ENCODE results near the gene SLC25A3. TPM values are rescaled to one million over a fixed set of nuclear protein-coding genes. Genes with fewer than 3 reads are reported as not detected.
"Not testable (repeated sequence)": the region's sequence is repeated elsewhere in the genome, so short reads cannot be mapped to it uniquely, and the experiment has no call there.

The SLC25A3 gene
- total RNA-seq, 1 donor from 2014 or later = 281 TPM

GRCh38 chr12:98635657-98636323, 42.3 kb downstream of the SLC25A3 start:
- Histone ChIP-seq H3K4me1 (no peaks in the 10 kb centered on the region), H3K9me3 (no peaks in the 10 kb centered on the region), H3K4me3 (no peak overlapping the region), H3K27me3 (no peaks in the 10 kb centered on the region), H3K36me3 (no peaks in the 10 kb centered on the region), H3K27ac (no peak overlapping the region)
- TF ChIP-seq POLR2A (IDR thresholded peaks at IDR 0.05) (no peak), POLR2AphosphoS5 (IDR thresholded peaks at IDR 0.05; ENCODE audit: insufficient read depth in 1 of 2, low read depth in 1 of 2) (peak in 1 of 2 donors; percentile 33)
- intact Hi-C loops (cut with DNase I) = no loop called here
- no peak for DNase-seq (ENCODE audit: extremely low spot score in 2 of 2)

GRCh38 chr12:98637068-98637467, 43.6 kb downstream of the SLC25A3 start:
- DNase-seq (ENCODE audit: extremely low spot score in 2 of 2) = no peak
- H3K27me3 ChIP-seq = no peaks in the 10 kb centered on the region
- H3K4me3 ChIP-seq = no peak overlapping the region
- TF ChIP-seq CTCF (IDR thresholded peaks at IDR 0.05) (no peak), POLR2A (IDR thresholded peaks at IDR 0.05) (no peak), POLR2AphosphoS5 (IDR thresholded peaks at IDR 0.05; ENCODE audit: insufficient read depth in 1 of 2, low read depth in 1 of 2) (no peak)
- H3K36me3 ChIP-seq = no peaks in the 10 kb centered on the region
- H3K4me1 ChIP-seq = peaks cover under 1% of the 10 kb centered on the region
- no peaks in the 10 kb centered on the region for H3K9me3 ChIP-seq
- H3K27ac ChIP-seq = no peak overlapping the region
- intact Hi-C loops (cut with DNase I) = no loop called here

- Histone ChIP-seq H3K4me1 (peaks cover 10% of the 10 kb centered on the region), H3K36me3 (no peaks in the 10 kb centered on the region), H3K9me3 (no peaks in the 10 kb centered on the region), H3K27me3 (no peaks in the 10 kb centered on the region), H3K27ac (no peak overlapping the region), H3K4me3 (no peak overlapping the region)
- no peak for TF ChIP-seq CTCF (IDR thresholded peaks at IDR 0.05)
- no peak for TF ChIP-seq POLR2A (IDR thresholded peaks at IDR 0.05)
- TF ChIP-seq POLR2AphosphoS5 (IDR thresholded peaks at IDR 0.05; ENCODE audit: insufficient read depth in 1 of 2, low read depth in 1 of 2) = no peak
- intact Hi-C loops (cut with DNase I) = no loop called here
- no peak for DNase-seq (ENCODE audit: extremely low spot score in 2 of 2)
Observed at GRCh38 chr12:98638009-98638408, 44.5 kb downstream of the SLC25A3 start.

GRCh38 chr12:98639491-98639890, 46.0 kb downstream of the SLC25A3 start:
- no peak overlapping the region for H3K4me3 ChIP-seq
- no peaks in the 10 kb centered on the region for H3K27me3 ChIP-seq
- intact Hi-C loops (cut with DNase I) = no loop called here
- TF ChIP-seq POLR2A (IDR thresholded peaks at IDR 0.05) (no peak), POLR2AphosphoS5 (IDR thresholded peaks at IDR 0.05; ENCODE audit: insufficient read depth in 1 of 2, low read depth in 1 of 2) (no peak), CTCF (IDR thresholded peaks at IDR 0.05) (no peak)
- H3K4me1 ChIP-seq = peaks cover 21% of the 10 kb centered on the region
- H3K9me3 ChIP-seq = no peaks in the 10 kb centered on the region
- DNase-seq (ENCODE audit: extremely low spot score in 2 of 2) = no peak
- no peak overlapping the region for H3K27ac ChIP-seq
- no peaks in the 10 kb centered on the region for H3K36me3 ChIP-seq

- not testable (repeated sequence) for H3K27ac ChIP-seq; H3K27me3 ChIP-seq; DNase-seq (ENCODE audit: extremely low spot score in 2 of 2); H3K4me3 ChIP-seq; H3K9me3 ChIP-seq; H3K36me3 ChIP-seq
- peaks cover 38% of the 10 kb centered on the region for H3K4me1 ChIP-seq
- intact Hi-C loops (cut with DNase I) = loop anchor here (10.0 kb wide), 1 partner anchor 48 kb away; the partner anchor contains the start of gene SLC25A3
Observed at GRCh38 chr12:98642801-98643200, 49.3 kb downstream of the SLC25A3 start.

GRCh38 chr12:98644433-98644711, 50.9 kb downstream of the SLC25A3 start:
- no peaks in the 10 kb centered on the region for H3K27me3 ChIP-seq
- H3K36me3 ChIP-seq = peaks cover 0 to 5% of the 10 kb centered on the region in 2 donors
- peak overlapping the region; percentile 86 to 95 for H3K4me3 ChIP-seq
- no peaks in the 10 kb centered on the region for H3K9me3 ChIP-seq
- TF ChIP-seq POLR2AphosphoS5 (IDR thresholded peaks at IDR 0.05; ENCODE audit: insufficient read depth in 1 of 2, low read depth in 1 of 2) (no peak), CTCF (IDR thresholded peaks at IDR 0.05) (no peak), POLR2A (IDR thresholded peaks at IDR 0.05) (no peak)
- peak in 1 of 2 donors; percentile 87 for DNase-seq (ENCODE audit: extremely low spot score in 2 of 2)
- H3K27ac ChIP-seq = peak overlapping the region; percentile 92
- intact Hi-C loops (cut with DNase I) = loop anchor here (10.0 kb wide), 1 partner anchor 50 kb away; the partner anchor contains the start of gene SLC25A3
- H3K4me1 ChIP-seq = peaks cover 38% of the 10 kb centered on the region
